ENCODE data around the gene WDR59. TPM values are rescaled to one million over a fixed set of nuclear protein-coding genes. Genes with fewer than 3 reads are reported as not detected.

WDR59 gene
- total and polyA plus RNA-seq, 11 donors: 16.0 to 52.2 (median 39.5) TPM

GRCh38 chr16:74903901-74904678 is 80.8 kb downstream of the WDR59 start:
- H3K27ac ChIP-seq: peak overlapping the region in 11 of 12 donors; percentile 40 to 84 (median 70)
- 71 to 82% (median 73%) methylated on average over 12 of the region's 12 CpGs for WGBS, 4 donors
- no peaks in the 10 kb centered on the region for H3K9me3 ChIP-seq
- H3K4me3 ChIP-seq: peak overlapping the region in 9 of 12 donors; percentile 15 to 50 (median 34)
- DNase-seq (no peak), ATAC-seq (peak in 3 of 4 donors; percentile 32 to 52 (median 37))
- intact Hi-C loops (cut with DNase I): loop anchor here in 2 of 10 donors (10.0 kb wide), 1 partner anchor 211 kb away; the partner anchor contains the start of gene LDHD (in 2 of the 2)
- TF ChIP-seq POLR2A (IDR thresholded peaks at IDR 0.05): no peak
- no peak for TF ChIP-seq CTCF (IDR thresholded peaks at IDR 0.05)
- H3K36me3 ChIP-seq: peaks cover 0 to 82% (median 55%) of the 10 kb centered on the region in 9 donors
- H3K4me1 ChIP-seq: peaks cover 0 to 19% (median under 1%) of the 10 kb centered on the region in 12 donors
- H3K27me3 ChIP-seq: no peaks in the 10 kb centered on the region

GRCh38 chr16:74903120-74903519 is 81.8 kb downstream of the WDR59 start:
- TF ChIP-seq CTCF (IDR thresholded peaks at IDR 0.05) (no peak), POLR2A (IDR thresholded peaks at IDR 0.05) (no peak)
- WGBS, 4 donors: 50 to 67% (median 57%) methylated on average over 1 of the region's 1 CpG
- Histone ChIP-seq H3K4me1 (peaks cover 0 to 29% (median 5%) of the 10 kb centered on the region in 12 donors), H3K9me3 (no peaks in the 10 kb centered on the region), H3K36me3 (peaks cover 0 to 83% (median 55%) of the 10 kb centered on the region in 9 donors), H3K4me3 (peak overlapping the region in 8 of 12 donors; percentile 15 to 44 (median 34)), H3K27ac (peak overlapping the region in 10 of 12 donors; percentile 48 to 84 (median 72)), H3K27me3 (no peaks in the 10 kb centered on the region)
- ATAC-seq (peak; percentile 83 to 92 (median 90)), DNase-seq (no peak)
- intact Hi-C loops (cut with DNase I): loop anchor here in 2 of 10 donors (10.0 kb wide), 1 partner anchor 212 kb away; the partner anchor contains the start of gene LDHD (in 2 of the 2)

GRCh38 chr16:74902161-74902560 is 82.8 kb downstream of the WDR59 start:
- 75 to 91% (median 88%) methylated on average over 5 of the region's 5 CpGs for WGBS, 4 donors
- peaks cover 0 to 34% (median 5%) of the 10 kb centered on the region in 12 donors for H3K4me1 ChIP-seq
- no peak overlapping the region for H3K4me3 ChIP-seq
- H3K27ac ChIP-seq: peak overlapping the region in 5 of 12 donors; percentile 27 to 84 (median 74)
- intact Hi-C loops (cut with DNase I): loop anchor here in 2 of 10 donors (10.0 kb wide), 1 partner anchor 213 kb away; the partner anchor contains the start of gene LDHD (in 2 of the 2)
- H3K27me3 ChIP-seq: no peaks in the 10 kb centered on the region
- H3K9me3 ChIP-seq: no peaks in the 10 kb centered on the region
- DNase-seq (no peak), ATAC-seq (no peak)
- no peak for TF ChIP-seq CTCF (IDR thresholded peaks at IDR 0.05)
- no peak for TF ChIP-seq POLR2A (IDR thresholded peaks at IDR 0.05)
- peaks cover 0 to 76% (median 46%) of the 10 kb centered on the region in 9 donors for H3K36me3 ChIP-seq

GRCh38 chr16:74901606-74902005 is 83.3 kb downstream of the WDR59 start:
- H3K9me3 ChIP-seq: no peaks in the 10 kb centered on the region
- H3K4me3 ChIP-seq: no peak overlapping the region
- H3K4me1 ChIP-seq: peaks cover 0 to 34% (median 5%) of the 10 kb centered on the region in 12 donors
- ATAC-seq (no peak), DNase-seq (no peak)
- no peak for TF ChIP-seq CTCF (IDR thresholded peaks at IDR 0.05)
- no peak for TF ChIP-seq POLR2A (IDR thresholded peaks at IDR 0.05)
- 69 to 80% (median 75%) methylated on average over 4 of the region's 4 CpGs for WGBS, 4 donors
- H3K27ac ChIP-seq: peak overlapping the region in 1 of 12 donors; percentile 15
- H3K27me3 ChIP-seq: no peaks in the 10 kb centered on the region
- intact Hi-C loops (cut with DNase I): loop anchor here in 2 of 10 donors (10.0 kb wide), 1 partner anchor 213 kb away; the partner anchor contains the start of gene LDHD (in 2 of the 2)
- H3K36me3 ChIP-seq: peaks cover 0 to 73% (median 40%) of the 10 kb centered on the region in 9 donors

Data from heart left ventricle (tissue), 16 donors.